ENCODE data around the gene FJX1. TPM values are rescaled to one million over a fixed set of nuclear protein-coding genes. Genes with fewer than 3 reads are reported as not detected.

FJX1 gene
- total RNA-seq, 1 experiment from 2014 or later, result 8.3 TPM

DNA sequence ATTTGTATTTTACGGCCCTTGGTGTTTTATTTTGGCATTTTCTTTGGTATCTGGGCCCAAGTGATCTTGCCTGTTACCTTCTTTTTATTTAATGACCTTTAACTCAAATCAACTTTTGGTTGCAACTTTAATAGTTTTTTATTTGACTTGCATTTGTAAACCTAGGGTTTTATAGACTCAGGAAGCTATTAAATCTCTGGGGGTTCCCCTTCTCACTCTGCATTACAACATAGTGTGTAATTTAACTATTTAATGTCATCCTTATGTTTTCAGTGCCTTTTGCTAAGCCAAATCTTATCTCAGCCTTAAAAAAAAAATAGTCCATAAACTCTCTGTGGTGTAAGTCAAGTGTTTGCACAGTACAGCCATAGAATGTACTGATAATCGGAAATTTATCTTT lies 3.4 kb downstream of the FJX1 start (continued):
- TF ChIP-seq KAT7 (CRISPR knock-in tag; IDR thresholded peaks at IDR 0.05; ENCODE audit: borderline replicate concordance) (no peak), NFATC4 (CRISPR knock-in tag; IDR thresholded peaks at IDR 0.05) (no peak), GTF2I (CRISPR knock-in tag; conservative IDR thresholded peaks at IDR 0.05) (no peak)
- TF ChIP-seq, protein P1, sequence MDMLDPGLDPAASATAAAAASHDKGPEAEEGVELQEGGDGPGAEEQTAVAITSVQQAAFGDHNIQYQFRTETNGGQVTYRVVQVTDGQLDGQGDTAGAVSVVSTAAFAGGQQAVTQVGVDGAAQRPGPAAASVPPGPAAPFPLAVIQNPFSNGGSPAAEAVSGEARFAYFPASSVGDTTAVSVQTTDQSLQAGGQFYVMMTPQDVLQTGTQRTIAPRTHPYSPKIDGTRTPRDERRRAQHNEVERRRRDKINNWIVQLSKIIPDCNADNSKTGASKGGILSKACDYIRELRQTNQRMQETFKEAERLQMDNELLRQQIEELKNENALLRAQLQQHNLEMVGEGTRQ (CRISPR knock-in tag; IDR thresholded peaks at IDR 0.05), result no peak

DNA sequence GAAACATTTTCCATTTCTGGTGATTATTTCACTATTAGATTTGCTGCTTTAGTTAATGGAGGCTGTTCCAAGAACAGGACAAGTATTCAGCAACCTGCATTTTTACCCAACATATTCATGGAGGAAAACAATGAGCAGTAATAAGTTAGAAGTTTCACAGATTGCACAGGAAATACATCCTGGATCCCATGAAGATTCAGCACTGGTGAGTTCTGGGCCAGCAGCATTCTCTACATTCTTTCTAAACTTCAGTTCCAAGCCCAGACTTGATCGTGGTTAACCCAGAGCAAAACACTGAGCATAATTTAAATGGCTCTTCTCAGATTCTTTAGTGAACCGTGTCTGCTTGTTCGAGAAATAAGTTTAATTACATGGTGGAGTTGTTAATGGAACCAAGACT lies 3.8 kb downstream of the FJX1 start:
- Mint-ChIP-seq H3K4me3 (no peak overlapping the region), H3K4me1 (peaks cover 32% of the 10 kb centered on the region), H3K9me3 (0 out of 2 replicates have a peak, but pooled peaks cover 3% of the 10 kb centered on the region), H3K36me3 (0 out of 2 replicates have a peak, but pooled peaks cover 3% of the 10 kb centered on the region), H3K27ac (no peak overlapping the region), H3K27me3 (ENCODE audit: low read depth) (peaks cover 47% of the 10 kb centered on the region)
- CTCF ChIA-PET, result no interaction called here
- ATAC-seq (no peak), DNase-seq (ENCODE audit: low spot score) (no peak)
- TF ChIP-seq ZNF423 (CRISPR knock-in tag; IDR thresholded peaks at IDR 0.05) (no peak), HMGA2 (CRISPR knock-in tag; IDR thresholded peaks at IDR 0.05) (no peak), CBFB (CRISPR knock-in tag; IDR thresholded peaks at IDR 0.05; ENCODE audit: low read depth) (no peak), OVOL2 (CRISPR knock-in tag; IDR thresholded peaks at IDR 0.05; ENCODE audit: borderline replicate concordance) (no peak), NR1H2 (CRISPR knock-in tag; IDR thresholded peaks at IDR 0.05) (no peak), TP53 (CRISPR knock-in tag; IDR thresholded peaks at IDR 0.05) (no peak), ESRRA (CRISPR knock-in tag; IDR thresholded peaks at IDR 0.05; ENCODE audit: borderline replicate concordance) (no peak), ZNF263 (CRISPR knock-in tag; IDR thresholded peaks at IDR 0.05; ENCODE audit: low read depth) (no peak)
- TF ChIP-seq, protein P2, sequence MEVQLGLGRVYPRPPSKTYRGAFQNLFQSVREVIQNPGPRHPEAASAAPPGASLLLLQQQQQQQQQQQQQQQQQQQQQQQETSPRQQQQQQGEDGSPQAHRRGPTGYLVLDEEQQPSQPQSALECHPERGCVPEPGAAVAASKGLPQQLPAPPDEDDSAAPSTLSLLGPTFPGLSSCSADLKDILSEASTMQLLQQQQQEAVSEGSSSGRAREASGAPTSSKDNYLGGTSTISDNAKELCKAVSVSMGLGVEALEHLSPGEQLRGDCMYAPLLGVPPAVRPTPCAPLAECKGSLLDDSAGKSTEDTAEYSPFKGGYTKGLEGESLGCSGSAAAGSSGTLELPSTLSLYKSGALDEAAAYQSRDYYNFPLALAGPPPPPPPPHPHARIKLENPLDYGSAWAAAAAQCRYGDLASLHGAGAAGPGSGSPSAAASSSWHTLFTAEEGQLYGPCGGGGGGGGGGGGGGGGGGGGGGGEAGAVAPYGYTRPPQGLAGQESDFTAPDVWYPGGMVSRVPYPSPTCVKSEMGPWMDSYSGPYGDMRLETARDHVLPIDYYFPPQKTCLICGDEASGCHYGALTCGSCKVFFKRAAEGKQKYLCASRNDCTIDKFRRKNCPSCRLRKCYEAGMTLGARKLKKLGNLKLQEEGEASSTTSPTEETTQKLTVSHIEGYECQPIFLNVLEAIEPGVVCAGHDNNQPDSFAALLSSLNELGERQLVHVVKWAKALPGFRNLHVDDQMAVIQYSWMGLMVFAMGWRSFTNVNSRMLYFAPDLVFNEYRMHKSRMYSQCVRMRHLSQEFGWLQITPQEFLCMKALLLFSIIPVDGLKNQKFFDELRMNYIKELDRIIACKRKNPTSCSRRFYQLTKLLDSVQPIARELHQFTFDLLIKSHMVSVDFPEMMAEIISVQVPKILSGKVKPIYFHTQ (CRISPR knock-in tag; IDR thresholded peaks at IDR 0.05), result no peak
- TF ChIP-seq, protein P3, sequence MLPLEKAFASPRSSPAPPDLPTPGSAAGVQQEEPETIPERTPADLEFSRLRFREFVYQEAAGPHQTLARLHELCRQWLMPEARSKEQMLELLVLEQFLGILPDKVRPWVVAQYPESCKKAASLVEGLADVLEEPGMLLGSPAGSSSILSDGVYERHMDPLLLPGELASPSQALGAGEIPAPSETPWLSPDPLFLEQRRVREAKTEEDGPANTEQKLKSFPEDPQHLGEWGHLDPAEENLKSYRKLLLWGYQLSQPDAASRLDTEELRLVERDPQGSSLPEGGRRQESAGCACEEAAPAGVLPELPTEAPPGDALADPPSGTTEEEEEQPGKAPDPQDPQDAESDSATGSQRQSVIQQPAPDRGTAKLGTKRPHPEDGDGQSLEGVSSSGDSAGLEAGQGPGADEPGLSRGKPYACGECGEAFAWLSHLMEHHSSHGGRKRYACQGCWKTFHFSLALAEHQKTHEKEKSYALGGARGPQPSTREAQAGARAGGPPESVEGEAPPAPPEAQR (CRISPR knock-in tag; IDR thresholded peaks at IDR 0.05), result no peak
- TF ChIP-seq, protein P4, sequence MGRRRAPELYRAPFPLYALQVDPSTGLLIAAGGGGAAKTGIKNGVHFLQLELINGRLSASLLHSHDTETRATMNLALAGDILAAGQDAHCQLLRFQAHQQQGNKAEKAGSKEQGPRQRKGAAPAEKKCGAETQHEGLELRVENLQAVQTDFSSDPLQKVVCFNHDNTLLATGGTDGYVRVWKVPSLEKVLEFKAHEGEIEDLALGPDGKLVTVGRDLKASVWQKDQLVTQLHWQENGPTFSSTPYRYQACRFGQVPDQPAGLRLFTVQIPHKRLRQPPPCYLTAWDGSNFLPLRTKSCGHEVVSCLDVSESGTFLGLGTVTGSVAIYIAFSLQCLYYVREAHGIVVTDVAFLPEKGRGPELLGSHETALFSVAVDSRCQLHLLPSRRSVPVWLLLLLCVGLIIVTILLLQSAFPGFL (CRISPR knock-in tag; IDR thresholded peaks at IDR 0.05; ENCODE audit: borderline replicate concordance), result no peak
- TF ChIP-seq, protein P5, sequence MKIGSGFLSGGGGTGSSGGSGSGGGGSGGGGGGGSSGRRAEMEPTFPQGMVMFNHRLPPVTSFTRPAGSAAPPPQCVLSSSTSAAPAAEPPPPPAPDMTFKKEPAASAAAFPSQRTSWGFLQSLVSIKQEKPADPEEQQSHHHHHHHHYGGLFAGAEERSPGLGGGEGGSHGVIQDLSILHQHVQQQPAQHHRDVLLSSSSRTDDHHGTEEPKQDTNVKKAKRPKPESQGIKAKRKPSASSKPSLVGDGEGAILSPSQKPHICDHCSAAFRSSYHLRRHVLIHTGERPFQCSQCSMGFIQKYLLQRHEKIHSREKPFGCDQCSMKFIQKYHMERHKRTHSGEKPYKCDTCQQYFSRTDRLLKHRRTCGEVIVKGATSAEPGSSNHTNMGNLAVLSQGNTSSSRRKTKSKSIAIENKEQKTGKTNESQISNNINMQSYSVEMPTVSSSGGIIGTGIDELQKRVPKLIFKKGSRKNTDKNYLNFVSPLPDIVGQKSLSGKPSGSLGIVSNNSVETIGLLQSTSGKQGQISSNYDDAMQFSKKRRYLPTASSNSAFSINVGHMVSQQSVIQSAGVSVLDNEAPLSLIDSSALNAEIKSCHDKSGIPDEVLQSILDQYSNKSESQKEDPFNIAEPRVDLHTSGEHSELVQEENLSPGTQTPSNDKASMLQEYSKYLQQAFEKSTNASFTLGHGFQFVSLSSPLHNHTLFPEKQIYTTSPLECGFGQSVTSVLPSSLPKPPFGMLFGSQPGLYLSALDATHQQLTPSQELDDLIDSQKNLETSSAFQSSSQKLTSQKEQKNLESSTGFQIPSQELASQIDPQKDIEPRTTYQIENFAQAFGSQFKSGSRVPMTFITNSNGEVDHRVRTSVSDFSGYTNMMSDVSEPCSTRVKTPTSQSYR (CRISPR knock-in tag; IDR thresholded peaks at IDR 0.05), result no peak
- TF ChIP-seq, protein P6, sequence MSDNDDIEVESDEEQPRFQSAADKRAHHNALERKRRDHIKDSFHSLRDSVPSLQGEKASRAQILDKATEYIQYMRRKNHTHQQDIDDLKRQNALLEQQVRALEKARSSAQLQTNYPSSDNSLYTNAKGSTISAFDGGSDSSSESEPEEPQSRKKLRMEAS (CRISPR knock-in tag; IDR thresholded peaks at IDR 0.05), result no peak
- TF ChIP-seq, protein P7, sequence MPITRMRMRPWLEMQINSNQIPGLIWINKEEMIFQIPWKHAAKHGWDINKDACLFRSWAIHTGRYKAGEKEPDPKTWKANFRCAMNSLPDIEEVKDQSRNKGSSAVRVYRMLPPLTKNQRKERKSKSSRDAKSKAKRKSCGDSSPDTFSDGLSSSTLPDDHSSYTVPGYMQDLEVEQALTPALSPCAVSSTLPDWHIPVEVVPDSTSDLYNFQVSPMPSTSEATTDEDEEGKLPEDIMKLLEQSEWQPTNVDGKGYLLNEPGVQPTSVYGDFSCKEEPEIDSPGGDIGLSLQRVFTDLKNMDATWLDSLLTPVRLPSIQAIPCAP (CRISPR knock-in tag; IDR thresholded peaks at IDR 0.05), result no peak
- TF ChIP-seq, protein P8, sequence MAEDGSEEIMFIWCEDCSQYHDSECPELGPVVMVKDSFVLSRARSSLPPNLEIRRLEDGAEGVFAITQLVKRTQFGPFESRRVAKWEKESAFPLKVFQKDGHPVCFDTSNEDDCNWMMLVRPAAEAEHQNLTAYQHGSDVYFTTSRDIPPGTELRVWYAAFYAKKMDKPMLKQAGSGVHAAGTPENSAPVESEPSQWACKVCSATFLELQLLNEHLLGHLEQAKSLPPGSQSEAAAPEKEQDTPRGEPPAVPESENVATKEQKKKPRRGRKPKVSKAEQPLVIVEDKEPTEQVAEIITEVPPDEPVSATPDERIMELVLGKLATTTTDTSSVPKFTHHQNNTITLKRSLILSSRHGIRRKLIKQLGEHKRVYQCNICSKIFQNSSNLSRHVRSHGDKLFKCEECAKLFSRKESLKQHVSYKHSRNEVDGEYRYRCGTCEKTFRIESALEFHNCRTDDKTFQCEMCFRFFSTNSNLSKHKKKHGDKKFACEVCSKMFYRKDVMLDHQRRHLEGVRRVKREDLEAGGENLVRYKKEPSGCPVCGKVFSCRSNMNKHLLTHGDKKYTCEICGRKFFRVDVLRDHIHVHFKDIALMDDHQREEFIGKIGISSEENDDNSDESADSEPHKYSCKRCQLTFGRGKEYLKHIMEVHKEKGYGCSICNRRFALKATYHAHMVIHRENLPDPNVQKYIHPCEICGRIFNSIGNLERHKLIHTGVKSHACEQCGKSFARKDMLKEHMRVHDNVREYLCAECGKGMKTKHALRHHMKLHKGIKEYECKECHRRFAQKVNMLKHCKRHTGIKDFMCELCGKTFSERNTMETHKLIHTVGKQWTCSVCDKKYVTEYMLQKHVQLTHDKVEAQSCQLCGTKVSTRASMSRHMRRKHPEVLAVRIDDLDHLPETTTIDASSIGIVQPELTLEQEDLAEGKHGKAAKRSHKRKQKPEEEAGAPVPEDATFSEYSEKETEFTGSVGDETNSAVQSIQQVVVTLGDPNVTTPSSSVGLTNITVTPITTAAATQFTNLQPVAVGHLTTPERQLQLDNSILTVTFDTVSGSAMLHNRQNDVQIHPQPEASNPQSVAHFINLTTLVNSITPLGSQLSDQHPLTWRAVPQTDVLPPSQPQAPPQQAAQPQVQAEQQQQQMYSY (CRISPR knock-in tag; IDR thresholded peaks at IDR 0.05), result no peak
- POLR2A ChIA-PET, result no interaction called here
